K562 (cell line): ENCODE results near the gene CALY. TPM values are rescaled to one million over a fixed set of nuclear protein-coding genes. Genes with fewer than 3 reads are reported as not detected.

ENCODE experiments used
- ARID4B ChIP-seq: sonication (generic); formaldehyde crosslinking; IDR thresholded peaks from 2 replicates; pipeline ENCODE4 v1.8.0; 2022; ENCODE audit warnings: mild to moderate bottlenecking, missing genetic modification reagents
- ARNT ChIP-seq, 2 experiments: fragments of 450-650 bp; IDR thresholded peaks; 2 replicates each; pipeline ENCODE4 v1.6.1; 2016; ENCODE audit warnings: mild to moderate bottlenecking in 1 of 2
- DIDO1 ChIP-seq: fragments of 450-650 bp; IDR thresholded peaks from 2 replicates; pipeline ENCODE4 v1.6.1; 2016; ENCODE audit warnings: low read depth, missing biosample characterization, missing genetic modification characterization
- HMGN3 ChIP-seq: IDR thresholded peaks from 2 replicates; pipeline ENCODE4 v1.6.1; 2011; ENCODE audit warnings: borderline replicate concordance, low read depth, mild to moderate bottlenecking, mixed read lengths, low read length; ENCODE audit not compliant: insufficient read length; ENCODE audit errors: extremely low read depth
- KAT2B ChIP-seq: IDR thresholded peaks from one replicate; pipeline ENCODE4 v1.6.1; 2012; ENCODE audit warnings: low read depth, mild to moderate bottlenecking, control low read depth, inconsistent platforms, low read length, moderate library complexity
- MAZ ChIP-seq, 2 experiments: fragments of 450-650 bp in 1 of 2; sonication (generic) in 1 of 2; formaldehyde crosslinking; IDR thresholded peaks in 1 of 2; conservative IDR thresholded peaks in 1 of 2; 2 replicates each; pipeline versions ENCODE4 v1.4.0 to v1.5.0; 2020; ENCODE audit warnings: mild to moderate bottlenecking in 1 of 2, missing genetic modification reagents in 1 of 2
- POLR2G ChIP-seq: fragments of 200-400 bp; formaldehyde crosslinking; IDR thresholded peaks from 2 replicates; pipeline ENCODE4 v1.6.1; 2017; ENCODE audit warnings: low read depth, mild to moderate bottlenecking, antibody characterized with exemption, low read length, moderate library complexity
- THRA ChIP-seq: fragments of 450-650 bp; IDR thresholded peaks from 2 replicates; pipeline ENCODE4 v1.6.1; 2017; ENCODE audit warnings: mild to moderate bottlenecking, moderate library complexity
- ZNF253 ChIP-seq: fragments of 250-450 bp; sonication (Bioruptor Pico); conservative IDR thresholded peaks from 2 replicates; pipeline ENCODE4 v1.6.1; 2021; ENCODE audit warnings: mild to moderate bottlenecking
- polyA plus RNA-seq, 8 experiments: library from polyadenylated mRNA; depleted of rRNA in 4 of 8; stranded (reverse) in 5 of 8; unstranded in 3 of 8; fragments of >200 nt; fragmentation: Nextera tagmentation in 2 of 8; fragmentation: Illumina TruSeq in 1 of 8; extraction: Ambion mirVana in 2 of 8; extraction: Trizol in 1 of 8; gene quantifications; 2 replicates each; pipeline versions ENCODE4 v1.2.1 to v1.2.3, GENCODE V29; 2011 to 2014; ENCODE audit warnings: inconsistent platforms in 1 of 8, missing spikeins in 1 of 8
- total RNA-seq, 7 experiments: library from RNA; depleted of rRNA in 6 of 7; stranded (reverse); fragments of >200 nt in 6 of 7; fragmentation: Illumina TruSeq in 2 of 7; extraction: Trizol in 2 of 7; gene quantifications; 2 replicates each; pipeline versions ENCODE4 v1.2.1 to v1.2.3, GENCODE V29; 2011 to 2021; ENCODE audit warnings: low replicate concordance in 1 of 7
- TF ChIP-seq, protein P1 (sequence below), 2 experiments: fragments of 450-650 bp; IDR thresholded peaks; 2 replicates each; pipeline ENCODE4 v1.6.1; 2016; ENCODE audit warnings: mild to moderate bottlenecking in 2 of 2, borderline replicate concordance in 1 of 2, low read depth in 1 of 2, moderate library complexity in 1 of 2
- TF ChIP-seq, protein P2 (sequence below): fragments of 250-450 bp; sonication (Bioruptor Pico); IDR thresholded peaks from 2 replicates; pipeline ENCODE4 v1.9.0; 2021; ENCODE audit warnings: mild to moderate bottlenecking

The CALY gene
- total and polyA plus RNA-seq, 9 of the 15 experiments (the other 6 are each of a cell fraction or from before 2014, with no cell fraction given), result not detected

- TF ChIP-seq, protein P1, sequence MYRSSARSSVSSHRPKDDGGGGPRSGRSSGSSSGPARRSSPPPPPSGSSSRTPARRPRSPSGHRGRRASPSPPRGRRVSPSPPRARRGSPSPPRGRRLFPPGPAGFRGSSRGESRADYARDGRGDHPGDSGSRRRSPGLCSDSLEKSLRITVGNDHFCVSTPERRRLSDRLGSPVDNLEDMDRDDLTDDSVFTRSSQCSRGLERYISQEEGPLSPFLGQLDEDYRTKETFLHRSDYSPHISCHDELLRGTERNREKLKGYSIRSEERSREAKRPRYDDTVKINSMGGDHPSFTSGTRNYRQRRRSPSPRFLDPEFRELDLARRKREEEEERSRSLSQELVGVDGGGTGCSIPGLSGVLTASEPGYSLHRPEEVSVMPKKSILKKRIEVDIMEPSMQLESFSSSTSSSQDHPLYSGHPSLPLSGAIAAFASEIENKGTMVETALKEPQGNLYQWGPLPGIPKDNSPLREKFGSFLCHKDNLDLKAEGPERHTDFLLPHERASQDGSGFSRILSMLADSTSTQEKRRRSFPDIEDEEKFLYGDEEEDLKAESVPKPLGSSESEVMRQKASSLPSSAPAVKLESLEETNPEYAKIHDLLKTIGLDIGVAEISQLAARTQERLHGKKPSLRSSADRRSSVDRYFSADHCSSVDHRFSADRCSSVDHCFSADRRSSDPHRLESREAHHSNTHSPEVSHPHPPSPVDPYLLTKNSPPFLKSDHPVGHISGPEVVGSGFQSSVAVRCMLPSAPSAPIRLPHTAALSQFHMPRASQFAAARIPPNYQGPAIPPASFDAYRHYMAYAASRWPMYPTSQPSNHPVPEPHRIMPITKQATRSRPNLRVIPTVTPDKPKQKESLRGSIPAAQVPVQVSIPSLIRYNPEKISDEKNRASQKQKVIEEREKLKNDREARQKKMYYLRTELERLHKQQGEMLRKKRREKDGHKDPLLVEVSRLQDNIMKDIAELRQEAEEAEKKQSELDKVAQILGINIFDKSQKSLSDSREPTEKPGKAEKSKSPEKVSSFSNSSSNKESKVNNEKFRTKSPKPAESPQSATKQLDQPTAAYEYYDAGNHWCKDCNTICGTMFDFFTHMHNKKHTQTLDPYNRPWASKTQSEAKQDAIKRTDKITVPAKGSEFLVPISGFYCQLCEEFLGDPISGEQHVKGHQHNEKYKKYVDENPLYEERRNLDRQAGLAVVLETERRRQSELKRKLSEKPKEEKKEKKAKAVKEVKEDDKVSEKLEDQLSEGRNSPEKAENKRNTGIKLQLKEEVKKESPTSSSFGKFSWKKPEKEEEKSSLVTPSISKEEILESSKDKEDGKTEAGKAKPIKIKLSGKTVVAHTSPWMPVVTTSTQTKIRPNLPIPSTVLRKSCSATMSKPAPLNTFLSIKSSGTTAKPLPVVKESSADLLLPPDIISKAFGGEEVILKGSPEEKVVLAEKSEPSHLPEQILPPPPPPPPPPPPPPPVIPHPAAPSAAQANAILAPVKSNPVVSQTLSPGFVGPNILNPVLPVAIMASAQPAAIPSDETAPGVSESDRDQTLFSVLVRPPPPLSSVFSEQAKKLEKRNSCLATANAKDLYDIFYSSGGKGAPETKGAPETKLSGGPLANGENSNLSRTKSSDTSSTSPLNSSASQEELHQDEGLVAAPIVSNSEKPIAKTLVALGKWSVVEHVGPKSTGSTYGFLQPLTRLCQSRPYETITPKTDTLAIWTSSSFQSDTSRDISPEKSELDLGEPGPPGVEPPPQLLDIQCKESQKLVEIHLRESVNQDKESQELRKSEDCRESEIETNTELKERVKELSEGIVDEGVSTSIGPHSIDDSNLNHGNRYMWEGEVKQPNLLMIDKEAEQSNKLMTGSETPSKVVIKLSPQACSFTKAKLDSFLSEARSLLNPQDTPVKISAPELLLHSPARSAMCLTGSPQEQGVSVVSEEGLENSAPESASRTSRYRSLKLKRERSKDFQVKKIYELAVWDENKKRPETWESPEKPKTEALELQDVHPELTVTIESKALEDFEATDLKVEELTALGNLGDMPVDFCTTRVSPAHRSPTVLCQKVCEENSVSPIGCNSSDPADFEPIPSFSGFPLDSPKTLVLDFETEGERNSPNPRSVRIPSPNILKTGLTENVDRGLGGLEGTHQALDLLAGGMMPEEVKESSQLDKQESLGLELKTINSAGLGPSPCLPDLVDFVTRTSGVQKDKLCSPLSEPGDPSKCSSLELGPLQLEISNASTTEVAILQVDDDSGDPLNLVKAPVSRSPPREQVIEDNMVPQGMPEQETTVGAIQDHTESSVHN (IDR thresholded peaks at IDR 0.05; ENCODE audit: borderline replicate concordance in 1 of 2, low read depth in 1 of 2), result no peak
- TF ChIP-seq MAZ (CRISPR knock-in tag; conservative IDR thresholded peaks at IDR 0.05 in 1 of 2, IDR thresholded peaks at IDR 0.05 in 1 of 2) (peak; percentile 10 to 22; a peak in 2 of 4 replicates), POLR2G (no peak), ZNF253 (no peak), DIDO1 (no peak), KAT2B (no peak), ARID4B (CRISPR knock-in tag) (0 out of 2 replicates have a peak, but pooled peaks have one; percentile 30), ARNT (IDR thresholded peaks at IDR 0.05) (no peak), HMGN3 (peak; percentile 7), THRA (no peak)
- TF ChIP-seq, protein P2, sequence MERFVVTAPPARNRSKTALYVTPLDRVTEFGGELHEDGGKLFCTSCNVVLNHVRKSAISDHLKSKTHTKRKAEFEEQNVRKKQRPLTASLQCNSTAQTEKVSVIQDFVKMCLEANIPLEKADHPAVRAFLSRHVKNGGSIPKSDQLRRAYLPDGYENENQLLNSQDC (CRISPR knock-in tag), result no peak
Measured at GRCh38 chr10:133378251-133379096, 41.8 kb upstream of the CALY start (continued).
